Germinal center (tissue), 1 donor: ENCODE measurements around the gene VEGFA.

Source experiments
- DNase-seq: peaks from one replicate; pipeline ENCODE4 v3.0.0; 2012; ENCODE audit warnings: mixed read lengths, low spot score

VEGFA gene

DNA sequence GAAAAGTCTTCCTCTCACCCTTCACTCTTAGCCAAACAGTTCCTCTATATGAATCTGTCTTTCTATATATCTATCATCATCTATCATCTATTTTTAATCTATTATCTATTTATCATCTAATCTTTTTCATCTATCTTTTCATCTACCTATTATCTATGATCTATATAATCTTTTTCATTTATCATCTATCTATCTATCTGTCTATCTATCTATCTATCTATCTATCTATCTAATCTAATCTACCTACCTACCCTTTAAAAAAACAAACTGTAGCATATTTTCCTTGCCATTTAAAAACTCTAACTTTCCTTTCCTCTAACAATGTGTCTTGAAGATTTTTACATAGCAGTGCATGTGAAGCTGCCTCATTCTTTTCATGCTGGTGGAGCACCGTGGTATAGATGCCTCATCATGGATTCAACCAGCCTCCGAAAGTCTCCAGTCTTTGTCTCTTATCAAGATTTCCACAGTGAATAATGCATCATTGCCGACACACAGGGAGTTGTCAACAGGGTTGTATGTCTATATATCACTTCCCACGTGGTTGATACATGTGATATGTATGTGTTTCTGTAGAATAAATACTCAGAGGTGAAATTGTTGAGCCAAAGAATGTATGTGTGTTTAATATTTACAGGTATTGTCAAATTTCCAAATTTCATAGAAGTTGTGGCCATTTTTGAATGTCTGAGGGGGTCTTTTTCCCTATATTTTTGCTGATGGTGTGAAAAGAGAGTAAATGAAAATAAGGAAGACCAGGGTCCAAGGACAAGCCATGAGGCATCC lies 51.3 kb downstream of the VEGFA start:
- DNase-seq = no peak

DNA sequence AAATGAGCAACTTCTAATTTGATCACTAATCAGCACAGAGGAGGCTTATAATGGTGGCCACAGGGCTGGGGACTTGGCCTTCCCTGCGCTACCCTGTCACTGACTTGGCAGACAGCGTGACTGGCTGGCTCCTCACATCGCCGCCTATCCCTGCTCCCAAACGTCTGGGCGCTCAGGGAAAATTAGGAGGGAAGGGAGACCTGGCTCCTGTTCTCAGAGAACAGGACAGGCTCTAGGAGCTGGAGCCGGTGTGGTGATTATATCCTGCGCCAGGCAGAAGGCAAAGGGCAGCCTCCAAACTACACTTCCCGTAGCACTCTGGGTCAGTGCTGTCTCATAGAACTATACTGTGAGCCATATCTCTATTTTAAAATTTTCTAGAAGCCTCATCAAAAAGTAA lies 53.4 kb downstream of the VEGFA start:
- no peak for DNase-seq

GRCh38 chr6:43823879-43824702 lies 54.1 kb downstream of the VEGFA start:
- DNase-seq = no peak

DNA sequence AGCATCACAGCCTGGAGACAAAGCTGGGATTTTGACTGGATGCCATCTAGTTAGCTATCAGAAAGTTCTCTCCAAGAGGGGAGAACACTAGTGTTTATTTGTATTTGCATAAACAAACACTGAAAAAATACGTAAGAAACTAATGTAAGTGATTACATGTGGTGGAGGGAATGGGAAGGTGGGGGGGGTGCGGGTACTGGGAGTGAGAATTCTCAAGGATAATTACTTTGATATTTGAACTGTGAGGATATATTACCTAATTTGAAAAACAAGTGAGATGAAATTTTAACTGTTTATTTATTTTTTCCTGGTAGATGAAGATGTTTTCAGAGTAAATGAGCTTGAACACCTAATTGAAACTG lies 54.7 kb downstream of the VEGFA start:
- DNase-seq = no peak

DNA sequence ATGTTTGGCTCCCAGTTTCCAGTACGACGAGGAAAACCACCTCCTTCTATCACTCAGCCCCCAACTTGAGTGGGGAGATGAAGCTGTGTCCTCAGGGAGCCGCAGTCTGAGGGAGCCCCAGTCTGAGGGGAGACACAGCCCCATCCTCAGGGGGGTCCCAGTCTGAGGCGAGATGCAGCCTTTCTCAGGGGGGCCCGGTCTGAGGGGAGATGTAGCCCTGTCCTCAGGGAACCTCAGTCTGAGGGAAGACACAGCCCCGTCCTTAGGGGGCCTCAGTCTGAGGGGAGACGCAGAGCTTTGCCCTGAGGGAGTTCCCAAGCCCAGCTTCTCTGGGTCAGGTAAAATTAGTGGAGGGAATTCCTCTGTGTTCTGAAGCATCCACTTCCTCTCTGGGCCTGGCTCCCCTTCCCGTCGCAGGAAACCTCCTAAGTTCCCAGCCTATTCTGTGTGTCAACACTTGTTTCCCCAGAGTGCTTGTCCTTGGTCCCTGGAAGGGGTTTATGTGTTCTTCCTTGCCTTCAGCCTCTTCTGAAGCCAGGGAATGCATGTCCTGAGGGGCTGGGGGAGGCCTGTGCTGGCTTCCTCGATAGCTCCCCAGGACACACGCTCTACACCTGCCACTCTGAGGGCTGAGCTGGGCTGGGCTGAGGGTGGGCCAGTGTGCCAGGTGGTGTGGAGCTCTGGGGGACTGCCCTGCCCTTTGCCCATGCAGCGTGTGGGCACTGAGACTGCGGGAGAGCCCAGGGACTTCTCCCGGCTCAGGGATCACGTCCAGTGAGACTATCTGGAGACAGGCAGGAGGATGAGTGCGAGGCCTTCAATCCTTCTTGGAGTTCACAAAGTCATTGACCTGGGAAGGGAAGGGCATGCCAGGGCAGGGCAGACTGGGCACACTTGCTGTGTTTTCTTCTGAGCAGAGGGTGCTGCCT lies 55.4 kb downstream of the VEGFA start:
- DNase-seq = no peak

DNA sequence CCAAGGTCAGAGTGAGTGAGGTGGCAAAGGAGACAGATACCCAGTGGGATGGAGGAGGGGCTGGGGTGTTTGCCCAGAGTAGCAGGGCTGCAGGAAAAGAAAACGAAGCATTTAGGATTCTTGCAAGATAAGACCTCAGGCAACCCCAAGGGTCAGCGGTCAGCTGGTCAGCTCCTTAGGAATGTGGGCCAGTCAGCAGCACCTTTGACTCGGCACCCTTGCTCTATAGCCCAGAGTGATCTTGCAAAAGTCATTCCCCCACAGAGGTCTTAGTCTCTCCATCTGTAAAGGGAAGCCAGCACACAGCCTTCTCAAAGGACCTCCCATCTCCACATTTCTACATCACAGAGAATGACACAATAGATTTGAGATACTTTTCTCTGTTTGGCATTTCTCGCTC lies 56.7 kb downstream of the VEGFA start:
- no peak for DNase-seq

DNA sequence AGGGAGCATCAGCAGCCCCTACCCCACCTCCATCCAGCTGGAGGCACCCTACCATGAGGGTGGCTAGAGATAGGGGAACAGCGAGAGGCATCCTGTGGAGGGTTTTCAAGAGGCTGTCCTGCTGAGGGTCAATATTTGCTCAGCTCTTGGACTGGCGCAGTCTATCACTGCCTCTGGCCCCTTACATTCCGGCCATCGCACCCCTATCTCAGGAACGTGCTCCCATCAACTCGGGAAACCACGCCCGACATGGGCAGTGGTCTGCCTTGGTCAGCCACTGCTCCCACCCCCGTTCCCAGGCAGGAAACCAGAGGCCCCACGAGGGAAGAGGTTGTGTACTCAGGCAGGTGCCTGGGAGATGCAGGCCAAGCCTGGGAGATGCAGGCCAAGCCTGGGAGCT lies 57.9 kb downstream of the VEGFA start:
- DNase-seq = no peak

GRCh38 chr6:43828711-43829110 lies 58.7 kb downstream of the VEGFA start:
- peak; percentile 72 for DNase-seq

DNA sequence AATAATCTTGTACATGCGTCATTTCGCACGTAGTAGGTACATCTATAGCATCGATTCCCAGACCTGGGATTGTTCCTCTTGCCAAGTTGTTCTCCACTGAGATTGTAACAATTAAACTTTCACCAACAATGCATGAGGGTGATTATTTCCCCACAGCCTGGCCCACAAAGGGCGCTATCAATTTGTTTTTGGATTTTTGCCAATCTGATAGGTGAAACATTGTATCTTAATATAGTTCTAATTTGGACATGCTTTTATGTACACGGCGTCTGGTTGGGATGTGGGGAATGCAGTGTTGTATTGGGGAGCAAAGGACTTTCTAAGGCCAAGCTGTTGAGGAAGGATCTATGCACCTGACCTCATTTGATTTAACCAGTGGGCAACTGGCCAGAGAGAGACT lies 59.5 kb downstream of the VEGFA start:
- no peak for DNase-seq

GRCh38 chr6:43830775-43831174 lies 60.8 kb downstream of the VEGFA start:
- no peak for DNase-seq

DNA sequence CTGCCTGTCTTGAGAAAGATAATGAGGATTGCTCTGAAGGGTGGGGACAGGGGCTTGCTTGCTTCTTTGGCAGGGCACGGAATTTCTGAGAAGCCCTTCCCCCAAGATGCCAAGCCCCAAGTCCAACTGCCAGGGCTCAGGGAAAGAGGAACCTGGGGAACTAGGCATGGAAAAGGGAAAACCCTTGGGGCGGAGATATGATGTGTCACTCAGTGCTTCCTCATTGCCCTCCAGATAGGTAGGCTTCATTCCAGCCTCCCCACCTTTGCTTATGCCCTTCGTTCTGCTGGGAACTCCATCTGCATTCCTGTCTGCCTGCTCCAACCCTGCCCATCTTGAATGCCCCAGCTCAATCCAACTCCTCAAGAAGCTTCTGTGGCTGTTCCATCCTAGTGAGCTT lies 61.2 kb downstream of the VEGFA start:
- no peak for DNase-seq

GRCh38 chr6:43833223-43833995 lies 63.4 kb downstream of the VEGFA start:
- no peak for DNase-seq

GRCh38 chr6:43833996-43834390 lies 64.0 kb downstream of the VEGFA start:
- DNase-seq = no peak

DNA sequence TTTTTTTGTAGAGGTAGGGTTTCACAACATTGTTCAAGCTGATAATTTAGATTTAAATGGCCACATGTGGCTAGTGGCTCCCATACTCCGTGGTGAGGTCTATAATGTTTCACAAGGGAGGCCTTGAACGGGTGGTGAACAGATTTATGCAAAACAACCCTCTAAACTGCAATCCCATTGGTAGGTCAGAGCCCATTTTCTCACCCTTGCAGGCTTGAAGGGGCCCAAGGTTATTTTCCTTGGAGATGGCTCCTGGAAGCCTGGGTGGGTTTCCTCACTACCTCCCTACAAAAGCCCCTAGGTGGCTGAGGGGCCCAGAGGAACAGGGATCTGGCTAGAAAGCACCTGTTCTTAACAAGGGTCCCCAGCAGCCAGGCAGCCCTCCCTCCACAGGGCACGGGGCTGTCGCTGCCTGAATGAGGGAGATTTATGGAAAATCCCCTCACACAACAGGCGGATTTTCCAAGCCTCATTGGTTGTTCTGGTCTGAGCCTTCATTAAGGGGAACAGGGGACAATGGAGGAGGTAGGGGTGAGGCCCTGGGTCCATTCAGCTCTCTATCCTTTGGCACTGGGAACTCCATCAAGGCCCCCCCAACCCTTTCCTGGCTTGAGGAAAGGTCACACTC lies 64.6 kb downstream of the VEGFA start:
- no peak for DNase-seq

DNA sequence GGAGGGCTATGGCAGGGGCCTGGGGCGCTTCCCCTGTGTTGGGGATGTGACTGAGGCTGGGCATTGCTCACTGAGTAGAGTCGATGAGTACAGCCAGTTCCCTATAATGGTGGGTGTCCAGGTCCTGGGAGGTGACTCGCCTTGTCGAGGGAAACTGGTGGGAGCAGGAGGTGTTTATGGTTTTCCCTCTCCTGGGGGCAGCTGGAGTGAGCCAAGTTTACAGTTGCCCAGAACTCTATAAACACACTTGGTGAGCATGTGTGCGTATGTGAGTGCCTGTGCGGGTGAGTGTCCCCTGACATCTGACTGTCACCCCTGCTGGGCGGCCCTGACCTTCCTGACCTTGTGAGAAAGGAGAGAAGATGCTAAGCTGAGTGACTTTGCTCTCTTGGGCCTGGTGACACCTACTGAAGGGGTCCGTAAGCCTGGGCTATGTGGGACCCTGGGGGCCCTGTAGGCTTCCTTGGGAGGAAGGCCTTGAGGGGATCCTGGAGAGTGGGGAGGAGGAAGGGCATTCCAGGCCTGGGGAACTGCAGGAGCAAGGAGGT lies 65.9 kb downstream of the VEGFA start:
- no peak for DNase-seq
